ENCODE measurements around the gene NKIRAS1.

The NKIRAS1 gene

DNA sequence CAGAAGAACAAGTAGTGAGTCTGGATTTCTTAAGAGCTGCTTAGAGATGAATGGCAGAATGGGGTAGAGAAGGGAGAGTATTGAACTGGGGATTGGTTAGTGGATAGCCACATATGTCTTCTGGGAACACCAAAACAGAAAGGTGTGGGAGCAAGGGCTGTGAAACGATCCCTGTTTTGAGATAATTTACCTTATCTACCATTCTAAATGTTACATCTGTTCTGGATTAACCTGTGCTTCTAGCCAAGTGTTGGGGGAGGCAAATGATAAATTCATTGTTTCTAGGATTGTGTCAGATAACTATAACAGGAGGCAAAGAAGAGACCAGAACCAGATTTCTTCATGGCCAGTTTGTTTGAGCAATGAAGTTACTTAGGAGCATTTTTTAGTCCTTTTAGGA, 36.7 kb upstream of the NKIRAS1 start:
- Histone ChIP-seq H3K27ac (ENCODE audit: low read depth, low read length) (no peak overlapping the region), H3K4me2 (ENCODE audit: low read depth, low read length, poor library complexity, severe bottlenecking) (no peak overlapping the region), H3K4me3 (ENCODE audit: insufficient read depth, low read length, poor library complexity, severe bottlenecking) (no peak overlapping the region), H3K9me2 (replicated peaks; ENCODE audit: insufficient read depth, low read length) (no peaks in the 10 kb centered on the region), H4K20me1 (ENCODE audit: low read depth, low read length) (no peaks in the 10 kb centered on the region), H3K9ac (ENCODE audit: low read length) (no peak overlapping the region), H2AFZ (ENCODE audit: low read depth, low read length, severe bottlenecking) (no peak overlapping the region), H3K27me3 (ENCODE audit: low read length) (no peaks in the 10 kb centered on the region), H3K9me3 (ENCODE audit: insufficient read depth, low read length) (no peaks in the 10 kb centered on the region), H3K79me2 (ENCODE audit: insufficient read depth, low read length) (no peaks in the 10 kb centered on the region), H3K36me3 (ENCODE audit: low read length) (no peaks in the 10 kb centered on the region), H3F3A (ENCODE audit: insufficient read depth) (peaks cover 5% of the 10 kb centered on the region; the same call in 1 of the 2 replicates)
- TF ChIP-seq, protein P1, sequence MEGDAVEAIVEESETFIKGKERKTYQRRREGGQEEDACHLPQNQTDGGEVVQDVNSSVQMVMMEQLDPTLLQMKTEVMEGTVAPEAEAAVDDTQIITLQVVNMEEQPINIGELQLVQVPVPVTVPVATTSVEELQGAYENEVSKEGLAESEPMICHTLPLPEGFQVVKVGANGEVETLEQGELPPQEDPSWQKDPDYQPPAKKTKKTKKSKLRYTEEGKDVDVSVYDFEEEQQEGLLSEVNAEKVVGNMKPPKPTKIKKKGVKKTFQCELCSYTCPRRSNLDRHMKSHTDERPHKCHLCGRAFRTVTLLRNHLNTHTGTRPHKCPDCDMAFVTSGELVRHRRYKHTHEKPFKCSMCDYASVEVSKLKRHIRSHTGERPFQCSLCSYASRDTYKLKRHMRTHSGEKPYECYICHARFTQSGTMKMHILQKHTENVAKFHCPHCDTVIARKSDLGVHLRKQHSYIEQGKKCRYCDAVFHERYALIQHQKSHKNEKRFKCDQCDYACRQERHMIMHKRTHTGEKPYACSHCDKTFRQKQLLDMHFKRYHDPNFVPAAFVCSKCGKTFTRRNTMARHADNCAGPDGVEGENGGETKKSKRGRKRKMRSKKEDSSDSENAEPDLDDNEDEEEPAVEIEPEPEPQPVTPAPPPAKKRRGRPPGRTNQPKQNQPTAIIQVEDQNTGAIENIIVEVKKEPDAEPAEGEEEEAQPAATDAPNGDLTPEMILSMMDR (IDR thresholded peaks at IDR 0.05; ENCODE audit: insufficient read depth, low read length, poor library complexity, severe bottlenecking), result no peak
- no peak for TF ChIP-seq EZH2phosphoT487 (conservative IDR thresholded peaks at IDR 0.05; ENCODE audit: low read length)

DNA sequence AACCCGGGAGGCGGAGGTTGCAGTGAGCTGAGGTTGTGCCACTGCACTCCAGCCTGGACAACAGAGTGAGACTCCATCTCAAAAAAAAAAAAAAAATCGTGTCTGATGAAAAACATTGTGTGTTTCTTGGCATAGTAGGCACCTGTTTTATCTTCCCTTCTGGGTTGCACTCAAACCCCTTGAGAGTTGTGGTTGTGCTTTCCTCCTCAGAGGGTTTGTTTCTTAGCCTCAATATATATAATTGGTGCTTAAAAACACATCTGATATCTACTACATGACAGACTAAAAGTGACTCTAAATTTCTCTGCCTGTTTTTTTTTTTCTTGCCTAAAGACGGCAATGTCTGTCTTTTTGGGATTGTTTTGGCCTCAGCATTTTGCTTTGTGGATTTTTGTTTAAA, 35.9 kb upstream of the NKIRAS1 start:
- H3F3A ChIP-seq (ENCODE audit: insufficient read depth), result peaks cover 9% of the 10 kb centered on the region; the same call in 1 of the 2 replicates
- H3K27me3 ChIP-seq (ENCODE audit: low read length), result no peaks in the 10 kb centered on the region
- H3K36me3 ChIP-seq (ENCODE audit: low read length), result no peaks in the 10 kb centered on the region
- no peak overlapping the region for H3K4me3 ChIP-seq (ENCODE audit: insufficient read depth, low read length, poor library complexity, severe bottlenecking)
- no peak overlapping the region for H3K9ac ChIP-seq (ENCODE audit: low read length)
- no peaks in the 10 kb centered on the region for H3K9me3 ChIP-seq (ENCODE audit: insufficient read depth, low read length)
- no peaks in the 10 kb centered on the region for H3K79me2 ChIP-seq (ENCODE audit: insufficient read depth, low read length)
- peak overlapping the region; percentile 51; the same call in 1 of the 2 replicates for H3K27ac ChIP-seq (ENCODE audit: low read depth, low read length)
- no peak for TF ChIP-seq EZH2phosphoT487 (conservative IDR thresholded peaks at IDR 0.05; ENCODE audit: low read length)
- TF ChIP-seq, protein P1 (IDR thresholded peaks at IDR 0.05; ENCODE audit: insufficient read depth, low read length, poor library complexity, severe bottlenecking), result no peak
- no peak overlapping the region for H2AFZ ChIP-seq (ENCODE audit: low read depth, low read length, severe bottlenecking)
- H4K20me1 ChIP-seq (ENCODE audit: low read depth, low read length), result no peaks in the 10 kb centered on the region
- H3K9me2 ChIP-seq (replicated peaks; ENCODE audit: insufficient read depth, low read length), result no peaks in the 10 kb centered on the region
- peak overlapping the region; percentile 35 for H3K4me2 ChIP-seq (ENCODE audit: low read depth, low read length, poor library complexity, severe bottlenecking)

DNA sequence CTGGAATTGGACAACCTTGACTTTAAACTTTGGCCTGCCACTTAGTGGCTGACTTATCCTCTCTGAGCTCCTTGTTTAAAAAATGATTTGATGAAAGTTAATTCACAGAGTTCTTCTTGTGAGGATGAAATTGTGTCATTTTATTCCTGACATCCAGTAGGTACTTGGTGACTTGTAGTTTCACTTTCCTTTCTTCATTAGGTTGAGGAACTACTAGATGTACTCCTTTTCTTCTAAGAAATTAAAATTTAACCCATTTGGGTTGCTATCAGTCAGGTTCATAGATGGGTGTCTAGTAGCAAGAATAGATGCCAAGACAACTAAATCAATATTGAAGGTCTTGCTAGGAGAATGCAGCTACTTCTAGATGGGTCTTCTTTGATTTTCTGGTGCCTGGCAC, 33.5 kb upstream of the NKIRAS1 start:
- Histone ChIP-seq H3K9ac (ENCODE audit: low read length) (no peak overlapping the region), H3K9me2 (replicated peaks; ENCODE audit: insufficient read depth, low read length) (no peaks in the 10 kb centered on the region), H4K20me1 (ENCODE audit: low read depth, low read length) (no peaks in the 10 kb centered on the region), H3F3A (ENCODE audit: insufficient read depth) (peaks cover 16% of the 10 kb centered on the region), H3K4me3 (ENCODE audit: insufficient read depth, low read length, poor library complexity, severe bottlenecking) (no peak overlapping the region), H3K27me3 (ENCODE audit: low read length) (no peaks in the 10 kb centered on the region), H3K79me2 (ENCODE audit: insufficient read depth, low read length) (no peaks in the 10 kb centered on the region), H3K36me3 (ENCODE audit: low read length) (no peaks in the 10 kb centered on the region), H2AFZ (ENCODE audit: low read depth, low read length, severe bottlenecking) (no peak overlapping the region), H3K9me3 (ENCODE audit: insufficient read depth, low read length) (no peaks in the 10 kb centered on the region), H3K27ac (ENCODE audit: low read depth, low read length) (no peak overlapping the region), H3K4me2 (ENCODE audit: low read depth, low read length, poor library complexity, severe bottlenecking) (no peak overlapping the region)
- TF ChIP-seq, protein P1 (IDR thresholded peaks at IDR 0.05; ENCODE audit: insufficient read depth, low read length, poor library complexity, severe bottlenecking), result no peak
- TF ChIP-seq EZH2phosphoT487 (conservative IDR thresholded peaks at IDR 0.05; ENCODE audit: low read length), result no peak
